Neural cell (in vitro differentiated cells): Measurements from ENCODE around the gene ITGB3. TPM values are rescaled to one million over a fixed set of nuclear protein-coding genes. Genes with fewer than 3 reads are reported as not detected.

Source experiments
- H2AFZ ChIP-seq: fragments of 200-600, 300-800 bp; sonication (generic), shearing (Covaris generic); 2 replicates; pipeline ENCODE4 v1.6.0; 2014; ENCODE audit warnings: low read depth, mild to moderate bottlenecking, antibody characterized with exemption, low read length, moderate library complexity
- H3F3A ChIP-seq: fragments of 200-600 bp; shearing (Covaris generic); 2 replicates; pipeline ENCODE4 v1.6.1; 2016; ENCODE audit warnings: mild to moderate bottlenecking, moderate library complexity, mixed read lengths, antibody characterized with exemption, low read length; ENCODE audit not compliant: insufficient read depth, poor library complexity, severe bottlenecking
- H3K27ac ChIP-seq: fragments of 200-600, 300-800 bp; sonication (generic), shearing (Covaris generic); 2 replicates; pipeline ENCODE4 v1.5.1; 2014; ENCODE audit warnings: mild to moderate bottlenecking, low read length, moderate library complexity
- H3K27me3 ChIP-seq: fragments of 300-800, 200-600 bp; sonication (generic), shearing (Covaris generic); 2 replicates; pipeline ENCODE4 v1.6.0; 2014; ENCODE audit warnings: mild to moderate bottlenecking, low read depth, low read length, moderate library complexity; ENCODE audit not compliant: insufficient read depth
- H3K36me3 ChIP-seq: fragments of 300-800, 200-600 bp; sonication (generic), shearing (Covaris generic); 2 replicates; pipeline ENCODE4 v1.5.1; 2014; ENCODE audit warnings: mild to moderate bottlenecking, antibody characterized with exemption, low read length, moderate library complexity; ENCODE audit not compliant: insufficient read depth
- H3K4me2 ChIP-seq: fragments of 300-800, 200-600 bp; sonication (generic), shearing (Covaris generic); 2 replicates; pipeline ENCODE4 v1.6.0; 2014; ENCODE audit warnings: mild to moderate bottlenecking, low read length
- H3K4me3 ChIP-seq: fragments of 300-800, 200-600 bp; sonication (generic), shearing (Covaris generic); 2 replicates; pipeline ENCODE4 v1.5.1; 2014; ENCODE audit warnings: mild to moderate bottlenecking, low read length, moderate library complexity
- H3K79me2 ChIP-seq: fragments of 200-600 bp; shearing (Covaris generic); replicated peaks from 2 replicates; pipeline ENCODE4 v1.6.0; 2014; ENCODE audit warnings: mild to moderate bottlenecking, low read length, moderate library complexity; ENCODE audit not compliant: insufficient read depth
- H3K9ac ChIP-seq: fragments of 300-800, 200-600 bp; sonication (generic), shearing (Covaris generic); 2 replicates; pipeline ENCODE4 v1.6.1; 2016; ENCODE audit warnings: mild to moderate bottlenecking, low read length, mixed read lengths
- H3K9me2 ChIP-seq: fragments of 200-600 bp; shearing (Covaris generic); 2 replicates; pipeline ENCODE4 v1.6.1; 2016; ENCODE audit warnings: mild to moderate bottlenecking, low read length, mixed read lengths; ENCODE audit not compliant: insufficient read depth
- H3K9me3 ChIP-seq: fragments of 200-600, 300-800 bp; sonication (generic), shearing (Covaris generic); 2 replicates; pipeline ENCODE4 v1.6.1; 2016; ENCODE audit warnings: mild to moderate bottlenecking, mixed run types, low read length, moderate library complexity, mixed read lengths
- H4K20me1 ChIP-seq: fragments of 200-600 bp; shearing (Covaris generic); 2 replicates; pipeline ENCODE4 v1.6.1; 2016; ENCODE audit warnings: mild to moderate bottlenecking, mixed run types; ENCODE audit not compliant: insufficient read depth
- CTCF ChIP-seq: fragments of 450-650 bp; IDR thresholded peaks from 2 replicates; pipeline ENCODE4 v1.5.1; 2014; ENCODE audit warnings: antibody characterized with exemption, mild to moderate bottlenecking, moderate library complexity; ENCODE audit not compliant: poor library complexity, severe bottlenecking
- EP300 ChIP-seq: fragments of 450-650 bp; conservative IDR thresholded peaks from 2 replicates; pipeline ENCODE4 v1.6.1; 2014; ENCODE audit warnings: antibody characterized with exemption, mild to moderate bottlenecking, moderate library complexity; ENCODE audit not compliant: poor library complexity, severe bottlenecking
- EZH2 ChIP-seq: fragments of 200-600, 300-800 bp; shearing (Covaris generic), sonication (generic); IDR thresholded peaks from 2 replicates; pipeline ENCODE4 v1.6.1; 2014; ENCODE audit warnings: antibody characterized with exemption, low read length, borderline replicate concordance, mild to moderate bottlenecking; ENCODE audit not compliant: insufficient read depth, poor library complexity, severe bottlenecking
- MXI1 ChIP-seq: fragments of 450-650 bp; conservative IDR thresholded peaks from 2 replicates; pipeline ENCODE4 v1.6.1; 2014; ENCODE audit warnings: antibody characterized with exemption, mild to moderate bottlenecking; ENCODE audit not compliant: poor library complexity, severe bottlenecking
- POLR2AphosphoS5 ChIP-seq: IDR thresholded peaks from 2 replicates; pipeline ENCODE4 v1.6.1; 2012
- RAD21 ChIP-seq: fragments of 450-650 bp; conservative IDR thresholded peaks from 2 replicates; pipeline ENCODE4 v1.6.1; 2014; ENCODE audit warnings: antibody characterized with exemption, mild to moderate bottlenecking, moderate library complexity
- SMC3 ChIP-seq: fragments of 450-650 bp; conservative IDR thresholded peaks from 2 replicates; pipeline ENCODE4 v1.6.1; 2014; ENCODE audit warnings: antibody characterized with exemption, mild to moderate bottlenecking, moderate library complexity; ENCODE audit not compliant: poor library complexity
- TAF1 ChIP-seq: IDR thresholded peaks from 2 replicates; pipeline ENCODE4 v1.6.1; 2012; ENCODE audit warnings: low read depth
- polyA plus RNA-seq: library from polyadenylated mRNA; depleted of rRNA; stranded (reverse); fragments of >200 nt; gene quantifications from 2 replicates; pipeline ENCODE4 v1.2.3, GENCODE V29; 2014
- TF ChIP-seq, protein P1 (sequence below): IDR thresholded peaks from 2 replicates; pipeline ENCODE4 v1.6.1; 2012; ENCODE audit warnings: borderline replicate concordance

ITGB3 gene
- polyA plus RNA-seq, 1 donor from 2014 or later, result not detected

DNA sequence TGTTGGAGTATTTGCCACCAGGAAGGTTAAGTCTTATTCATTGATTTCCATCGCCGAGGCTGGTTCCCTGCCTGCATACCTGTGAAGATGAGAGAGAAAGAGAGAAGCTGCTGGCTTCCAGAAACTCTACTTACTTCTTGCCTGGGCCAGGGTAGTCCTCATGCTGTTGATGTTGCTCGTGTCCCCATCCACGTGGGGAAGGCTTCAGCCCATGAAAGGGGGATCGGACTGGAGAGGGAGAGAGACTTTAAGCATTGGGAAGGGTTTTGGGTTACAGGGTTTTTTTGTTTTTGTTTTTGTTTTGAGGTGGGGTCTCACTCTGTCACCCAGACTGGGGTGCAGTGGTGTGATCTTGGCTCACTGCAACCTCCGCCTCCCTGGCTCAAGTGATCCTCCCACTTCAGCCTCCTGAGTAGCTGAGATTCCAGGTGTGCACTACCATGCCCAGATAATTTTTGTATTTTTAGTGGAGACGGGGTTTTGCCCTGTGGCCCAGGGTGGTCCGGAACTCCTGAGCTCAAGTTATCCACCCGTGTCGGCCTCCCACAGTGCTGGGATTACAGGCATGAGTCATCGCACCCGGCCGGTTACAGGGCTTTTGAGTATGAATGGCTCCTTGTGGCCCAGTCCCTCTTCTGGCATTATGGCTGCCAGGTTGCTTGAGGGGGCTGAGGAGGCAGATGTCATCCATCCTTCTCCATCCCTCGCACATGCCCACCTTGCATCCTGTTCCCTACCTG lies 26.6 kb downstream of the ITGB3 start:
- H3K79me2 ChIP-seq, result no peaks in the 10 kb centered on the region
- no peaks in the 10 kb centered on the region for H3K9me2 ChIP-seq
- no peak overlapping the region for H3K9ac ChIP-seq
- no peaks in the 10 kb centered on the region for H3K27me3 ChIP-seq
- H2AFZ ChIP-seq, result no peak overlapping the region
- TF ChIP-seq RAD21, result no peak
- no peak for TF ChIP-seq POLR2AphosphoS5
- H3K4me3 ChIP-seq, result no peak overlapping the region
- no peaks in the 10 kb centered on the region for H3K36me3 ChIP-seq
- H3K9me3 ChIP-seq, result no peaks in the 10 kb centered on the region
- H3F3A ChIP-seq, result no peaks in the 10 kb centered on the region
- H4K20me1 ChIP-seq, result no peaks in the 10 kb centered on the region
- no peak overlapping the region for H3K27ac ChIP-seq
- H3K4me2 ChIP-seq, result no peak overlapping the region

DNA sequence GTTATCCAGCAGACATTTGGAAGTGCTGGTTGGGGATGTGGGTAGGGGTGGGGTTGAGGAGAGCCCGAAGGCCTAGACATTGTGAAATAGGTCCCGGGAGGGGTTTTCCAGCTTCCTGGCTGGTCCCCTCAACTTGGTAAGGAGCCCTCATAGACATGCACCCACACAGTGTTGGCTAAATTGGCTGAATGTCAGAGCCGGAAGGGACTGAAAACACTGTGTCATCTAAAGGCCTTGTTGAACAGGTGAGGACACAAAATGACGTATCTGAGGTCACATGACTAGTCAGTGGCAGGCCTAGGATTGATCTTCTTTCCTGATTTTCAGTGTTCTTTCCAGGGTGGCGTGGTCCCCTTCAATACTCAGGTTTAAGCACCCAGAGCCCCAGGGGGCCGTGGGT lies 27.6 kb downstream of the ITGB3 start:
- Histone ChIP-seq H3K9me2 (no peaks in the 10 kb centered on the region), H3K36me3 (no peaks in the 10 kb centered on the region), H3F3A (no peaks in the 10 kb centered on the region), H3K4me2 (no peak overlapping the region), H3K27ac (no peak overlapping the region), H2AFZ (no peak overlapping the region), H3K79me2 (no peaks in the 10 kb centered on the region), H3K9ac (no peak overlapping the region), H4K20me1 (no peaks in the 10 kb centered on the region), H3K4me3 (no peak overlapping the region), H3K27me3 (no peaks in the 10 kb centered on the region), H3K9me3 (no peaks in the 10 kb centered on the region)
- TF ChIP-seq RAD21, result no peak
- TF ChIP-seq CTCF, result no peak
- no peak for TF ChIP-seq EP300
- TF ChIP-seq TAF1, result no peak
- TF ChIP-seq, protein P1, sequence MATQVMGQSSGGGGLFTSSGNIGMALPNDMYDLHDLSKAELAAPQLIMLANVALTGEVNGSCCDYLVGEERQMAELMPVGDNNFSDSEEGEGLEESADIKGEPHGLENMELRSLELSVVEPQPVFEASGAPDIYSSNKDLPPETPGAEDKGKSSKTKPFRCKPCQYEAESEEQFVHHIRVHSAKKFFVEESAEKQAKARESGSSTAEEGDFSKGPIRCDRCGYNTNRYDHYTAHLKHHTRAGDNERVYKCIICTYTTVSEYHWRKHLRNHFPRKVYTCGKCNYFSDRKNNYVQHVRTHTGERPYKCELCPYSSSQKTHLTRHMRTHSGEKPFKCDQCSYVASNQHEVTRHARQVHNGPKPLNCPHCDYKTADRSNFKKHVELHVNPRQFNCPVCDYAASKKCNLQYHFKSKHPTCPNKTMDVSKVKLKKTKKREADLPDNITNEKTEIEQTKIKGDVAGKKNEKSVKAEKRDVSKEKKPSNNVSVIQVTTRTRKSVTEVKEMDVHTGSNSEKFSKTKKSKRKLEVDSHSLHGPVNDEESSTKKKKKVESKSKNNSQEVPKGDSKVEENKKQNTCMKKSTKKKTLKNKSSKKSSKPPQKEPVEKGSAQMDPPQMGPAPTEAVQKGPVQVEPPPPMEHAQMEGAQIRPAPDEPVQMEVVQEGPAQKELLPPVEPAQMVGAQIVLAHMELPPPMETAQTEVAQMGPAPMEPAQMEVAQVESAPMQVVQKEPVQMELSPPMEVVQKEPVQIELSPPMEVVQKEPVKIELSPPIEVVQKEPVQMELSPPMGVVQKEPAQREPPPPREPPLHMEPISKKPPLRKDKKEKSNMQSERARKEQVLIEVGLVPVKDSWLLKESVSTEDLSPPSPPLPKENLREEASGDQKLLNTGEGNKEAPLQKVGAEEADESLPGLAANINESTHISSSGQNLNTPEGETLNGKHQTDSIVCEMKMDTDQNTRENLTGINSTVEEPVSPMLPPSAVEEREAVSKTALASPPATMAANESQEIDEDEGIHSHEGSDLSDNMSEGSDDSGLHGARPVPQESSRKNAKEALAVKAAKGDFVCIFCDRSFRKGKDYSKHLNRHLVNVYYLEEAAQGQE, result no peak
- no peak for TF ChIP-seq POLR2AphosphoS5
- no peak for TF ChIP-seq EZH2
- TF ChIP-seq SMC3, result no peak
- TF ChIP-seq MXI1, result no peak
